ENCODE results near the gene MMP24. TPM values are rescaled to one million over a fixed set of nuclear protein-coding genes. Genes with fewer than 3 reads are reported as not detected.
"Not testable (repeated sequence)": the region's sequence is repeated elsewhere in the genome, so short reads cannot be mapped to it uniquely, and the experiment has no call there.

MMP24 gene
- total RNA-seq, 4 donors from 2014 or later = 0.51 to 2.6 (median 2.0) TPM

DNA sequence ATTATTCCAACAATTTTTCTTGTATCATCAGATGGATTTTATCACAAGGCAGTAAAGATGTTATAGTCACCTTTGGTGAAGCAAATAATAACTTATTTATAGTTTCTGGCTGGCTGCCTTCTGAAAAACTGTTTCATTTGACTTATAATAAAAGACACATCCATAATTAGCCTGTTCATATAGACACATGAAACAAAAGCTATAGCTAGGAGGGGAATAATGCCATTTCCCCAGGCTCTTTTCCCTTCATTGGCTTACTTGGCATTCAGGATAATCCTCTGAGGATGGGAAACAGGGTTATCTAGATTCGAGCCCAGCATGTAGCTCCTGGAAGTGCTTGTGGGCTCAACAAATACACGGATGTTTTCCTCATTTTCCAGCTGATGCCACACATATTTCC, 17.5 kb downstream of the MMP24 start:
- intact Hi-C loops (cut with DNase I; ENCODE audit: low total_unique reads) = no loop called here
- TF ChIP-seq CTCF (IDR thresholded peaks at IDR 0.05) (no peak), POLR2A (IDR thresholded peaks at IDR 0.05) (no peak)

GRCh38 chr20:35246723-35247122, 20.2 kb downstream of the MMP24 start:
- no peak for DNase-seq

More for the DNA sequence above, 17.5 kb downstream of the MMP24 start:
- Histone ChIP-seq H3K36me3 (no peaks in the 10 kb centered on the region), H3K27ac (no peak overlapping the region), H3K4me3 (no peak overlapping the region), H3K27me3 (no peaks in the 10 kb centered on the region), H3K4me1 (no peaks in the 10 kb centered on the region), H3K9me3 (no peaks in the 10 kb centered on the region)
- no peak for DNase-seq

DNA sequence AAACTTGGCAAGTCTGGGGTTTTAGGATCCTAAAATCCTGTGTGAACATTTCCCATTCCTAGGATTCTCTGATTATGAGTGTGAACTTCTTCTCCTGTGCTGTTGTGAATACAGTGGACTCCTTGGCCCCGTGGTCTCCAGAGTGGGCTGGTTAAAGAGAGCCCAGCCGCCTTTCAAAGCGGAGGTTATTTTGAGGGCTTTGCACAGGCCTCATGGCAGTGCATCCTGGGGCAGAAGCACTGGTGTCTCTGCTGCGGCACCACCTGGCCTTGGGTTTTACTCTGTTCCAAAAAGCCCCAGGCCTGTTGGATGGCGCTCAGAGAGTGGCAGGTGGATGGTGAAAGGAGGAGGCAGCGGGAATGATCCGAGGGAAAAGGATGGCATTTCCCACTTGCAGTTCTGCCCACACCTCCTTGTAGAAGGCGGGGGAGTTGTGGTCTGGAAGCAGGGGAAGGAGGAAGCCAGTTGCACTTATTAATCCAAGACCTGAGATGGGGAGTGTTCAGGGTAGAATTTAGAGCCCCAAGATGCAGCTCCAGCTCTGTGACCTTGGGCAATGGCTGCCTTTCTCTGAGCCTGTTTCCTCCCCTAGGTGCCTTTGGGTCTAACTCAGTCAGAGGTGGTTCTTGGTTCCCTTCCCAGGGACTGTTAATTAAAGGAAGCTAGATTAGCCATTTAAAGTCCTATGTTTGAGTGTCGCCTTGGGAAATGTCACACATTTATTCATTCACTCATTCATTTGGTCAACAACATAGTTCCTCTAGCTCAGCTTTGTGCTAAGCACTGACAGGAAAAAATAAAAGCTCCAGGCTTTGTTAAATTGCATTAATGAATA, 22.4 kb downstream of the MMP24 start:
- Histone ChIP-seq H3K27me3 (no peaks in the 10 kb centered on the region), H3K4me1 (no peaks in the 10 kb centered on the region), H3K36me3 (no peaks in the 10 kb centered on the region), H3K27ac (no peak overlapping the region), H3K4me3 (no peak overlapping the region), H3K9me3 (no peaks in the 10 kb centered on the region)
- no peak for TF ChIP-seq CTCF (IDR thresholded peaks at IDR 0.05)
- TF ChIP-seq POLR2A (IDR thresholded peaks at IDR 0.05) = no peak
- intact Hi-C loops (cut with DNase I; ENCODE audit: low total_unique reads) = no loop called here
- DNase-seq = no peak

More at GRCh38 chr20:35246723-35247122, 20.2 kb downstream of the MMP24 start:
- H3K36me3 ChIP-seq = no peaks in the 10 kb centered on the region
- H3K27me3 ChIP-seq = no peaks in the 10 kb centered on the region
- H3K4me3 ChIP-seq = no peak overlapping the region
- intact Hi-C loops (cut with DNase I; ENCODE audit: low total_unique reads) = no loop called here
- H3K27ac ChIP-seq = no peak overlapping the region
- no peaks in the 10 kb centered on the region for H3K9me3 ChIP-seq
- TF ChIP-seq POLR2A (IDR thresholded peaks at IDR 0.05) (no peak), CTCF (IDR thresholded peaks at IDR 0.05) (no peak)
- no peaks in the 10 kb centered on the region for H3K4me1 ChIP-seq

- TF ChIP-seq CTCF (IDR thresholded peaks at IDR 0.05) (no peak), POLR2A (IDR thresholded peaks at IDR 0.05) (no peak)
- Histone ChIP-seq H3K27me3 (no peaks in the 10 kb centered on the region), H3K4me3 (no peak overlapping the region), H3K9me3 (no peaks in the 10 kb centered on the region), H3K4me1 (no peaks in the 10 kb centered on the region), H3K36me3 (no peaks in the 10 kb centered on the region), H3K27ac (no peak overlapping the region)
- DNase-seq = no peak
- intact Hi-C loops (cut with DNase I; ENCODE audit: low total_unique reads) = no loop called here
Observed at GRCh38 chr20:35251613-35251940, 25.1 kb downstream of the MMP24 start.

DNA sequence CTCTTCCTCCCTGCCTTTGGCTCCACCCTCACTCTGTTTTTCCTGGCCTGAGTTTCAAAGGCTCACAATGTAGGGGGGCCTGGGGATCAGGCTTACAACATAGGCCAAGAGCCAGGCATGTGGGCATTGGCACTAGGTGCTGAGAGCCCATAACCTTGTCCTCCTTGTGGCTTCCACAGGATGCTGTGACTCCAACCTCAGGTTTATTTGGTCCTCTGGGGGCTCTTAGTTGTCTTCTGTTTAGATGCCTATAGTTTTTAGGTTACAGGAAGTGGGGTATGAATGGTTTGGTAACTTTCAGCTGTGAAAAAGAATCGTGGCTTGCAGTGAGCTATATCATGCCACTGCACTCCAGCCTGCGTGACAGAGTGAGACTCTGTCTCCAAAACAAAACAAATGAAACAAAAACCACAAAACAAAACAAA, 25.6 kb downstream of the MMP24 start:
- Histone ChIP-seq H3K4me1 (no peaks in the 10 kb centered on the region), H3K27ac (no peak overlapping the region), H3K36me3 (no peaks in the 10 kb centered on the region), H3K27me3 (no peaks in the 10 kb centered on the region), H3K4me3 (no peak overlapping the region), H3K9me3 (no peaks in the 10 kb centered on the region)
- no peak for DNase-seq
- intact Hi-C loops (cut with DNase I; ENCODE audit: low total_unique reads) = no loop called here
- TF ChIP-seq CTCF (IDR thresholded peaks at IDR 0.05) (no peak), POLR2A (IDR thresholded peaks at IDR 0.05) (no peak)

DNA sequence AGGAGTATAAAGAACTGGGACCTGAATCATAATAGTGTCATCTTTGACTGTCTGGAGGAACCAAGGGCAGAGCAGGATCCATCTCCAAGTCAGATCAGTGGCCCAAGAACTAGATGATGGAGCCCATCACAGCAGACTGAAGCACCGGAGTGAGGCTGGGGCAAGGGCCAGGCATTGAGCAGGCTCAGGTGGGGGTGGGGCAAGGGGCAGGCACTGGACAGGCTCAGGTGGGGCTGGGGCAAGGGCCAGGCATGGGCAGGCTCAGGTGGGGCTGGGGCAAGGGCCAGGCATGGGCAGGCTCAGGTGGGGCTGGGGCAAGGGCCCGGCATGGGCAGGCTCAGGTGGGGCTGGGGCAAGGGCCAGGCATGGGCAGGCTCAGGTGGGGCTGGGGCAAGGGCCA, 26.1 kb downstream of the MMP24 start:
- H3K4me3 ChIP-seq; H3K9me3 ChIP-seq; H3K36me3 ChIP-seq; DNase-seq; H3K27me3 ChIP-seq; H3K27ac ChIP-seq; H3K4me1 ChIP-seq; intact Hi-C loops (cut with DNase I; ENCODE audit: low total_unique reads): not testable (repeated sequence)

Measured in uterus (tissue), 4 donors.